Lung (tissue), 12 donors: ENCODE results near the gene ARIH1. TPM values are rescaled to one million over a fixed set of nuclear protein-coding genes. Genes with fewer than 3 reads are reported as not detected.

Source experiments
- ATAC-seq: fragments of 200-7000 bp; cut with Tn5 transposase; one replicate; pipeline ENCODE4 v1.9.1; 2020; ENCODE audit warnings: moderate number of reproducible peaks; ENCODE audit not compliant: insufficient read depth, low FRiP score
- DNase-seq, 3 donors: peaks; one replicate each; pipeline ENCODE4 v3.0.0-alpha.2; 2013 to 2017
- H3K27ac ChIP-seq, 2 donors: one replicate each; pipeline ENCODE4 v1.5.1; 2013; ENCODE audit warnings: mild to moderate bottlenecking in 2 of 2, moderate library complexity in 2 of 2, control low read depth in 1 of 2, inconsistent platforms in 1 of 2, low read depth in 1 of 2, low read length in 1 of 2
- H3K27me3 ChIP-seq, 3 donors: one replicate each; pipeline ENCODE4 v1.5.1; 2013; ENCODE audit warnings: low read length in 2 of 3; ENCODE audit not compliant: control insufficient read depth in 3 of 3, insufficient read depth in 3 of 3
- H3K36me3 ChIP-seq, 4 donors: one replicate each; pipeline ENCODE4 v1.5.1; 2013; ENCODE audit warnings: low read length in 4 of 4, mild to moderate bottlenecking in 1 of 4, moderate library complexity in 1 of 4; ENCODE audit not compliant: control insufficient read depth in 4 of 4, insufficient read depth in 4 of 4
- H3K4me1 ChIP-seq, 5 donors: one replicate each; pipeline ENCODE4 v1.5.1; 2013; ENCODE audit warnings: low read length in 5 of 5, mild to moderate bottlenecking in 2 of 5, moderate library complexity in 1 of 5; ENCODE audit not compliant: control insufficient read depth in 5 of 5, insufficient read depth in 5 of 5
- H3K4me3 ChIP-seq: one replicate; pipeline ENCODE4 v1.5.1; 2013; ENCODE audit warnings: mild to moderate bottlenecking, control low read depth, moderate library complexity
- H3K9ac ChIP-seq, 2 donors: one replicate each; pipeline ENCODE4 v1.5.1; 2013; ENCODE audit warnings: low read length in 2 of 2, control low read depth in 1 of 2; ENCODE audit not compliant: insufficient read depth in 1 of 2
- H3K9me3 ChIP-seq, 4 donors: one replicate each; pipeline ENCODE4 v1.5.1; 2013; ENCODE audit warnings: low read length in 3 of 4, mild to moderate bottlenecking in 1 of 4, moderate library complexity in 1 of 4; ENCODE audit not compliant: control insufficient read depth in 4 of 4, insufficient read depth in 3 of 4
- CTCF ChIP-seq: IDR thresholded peaks from 2 replicates; pipeline ENCODE4 v1.5.1; 2012; ENCODE audit warnings: mild to moderate bottlenecking; ENCODE audit errors: control extremely low read depth, extremely low read depth
- WGBS, 2 donors: extraction: QIAGEN DNeasy Blood & Tissue Kit; methylation state at CpG; one replicate each; pipeline ENCODE4 v1.1.7; 2013; 5-methylcytosine and 5-hydroxymethylcytosine counted together
- polyA plus RNA-seq, 2 donors: library from polyadenylated mRNA; stranded (reverse); fragments of 200-250 nt; gene quantifications; one replicate each; pipeline ENCODE4 v1.2.1, GENCODE V29; 2013
- total RNA-seq, 2 donors: library from RNA; depleted of rRNA in 1 of 2; stranded (reverse); fragments of >200 nt in 1 of 2; gene quantifications; one replicate each; pipeline ENCODE4 v1.2.1, GENCODE V29; 2014 to 2021
- donor health status: control.
- donor health status: control.
- donor health status: Bipolar disorder and iron deficiency.
- donor health status: healthy.
- donor health status: DM: yes; HTN: yes; CAD: no.

ARIH1 gene
- total and polyA plus RNA-seq, 4 donors, result 18.8 to 131 (median 66.0) TPM

- Histone ChIP-seq H3K9me3 (no peaks in the 10 kb centered on the region), H3K27me3 (no peaks in the 10 kb centered on the region), H3K27ac (no peak overlapping the region), H3K4me1 (no peaks in the 10 kb centered on the region), H3K4me3 (no peak overlapping the region), H3K36me3 (no peaks in the 10 kb centered on the region), H3K9ac (no peak overlapping the region)
- 69 to 89% methylated on average over 1 of the region's 1 CpG for WGBS, 2 donors
- TF ChIP-seq CTCF, result no peak
- DNase-seq, result peak; percentile 16 to 37 (median 36)
- no peak for ATAC-seq
Observed at GRCh38 chr15:72445426-72445825, 28.7 kb upstream of the ARIH1 start.

DNA sequence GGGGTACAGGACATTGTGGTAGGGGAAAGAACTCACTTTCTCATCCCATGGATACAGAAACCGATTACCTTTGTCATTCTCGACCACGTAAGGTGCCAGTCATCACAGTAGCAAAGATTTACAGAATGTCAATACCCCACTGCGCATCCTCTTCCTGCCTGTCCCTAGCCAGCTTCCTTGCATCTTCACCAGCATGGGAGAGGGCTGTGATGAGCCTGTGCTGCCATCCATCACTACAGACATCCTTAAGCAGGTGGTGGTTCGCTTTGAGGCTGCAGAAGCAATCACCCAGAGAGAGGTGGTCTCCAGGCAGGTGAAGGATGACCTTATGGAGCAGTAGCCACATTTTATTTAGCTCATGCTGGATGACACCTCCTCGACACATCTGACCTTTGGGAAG, 23.3 kb upstream of the ARIH1 start:
- ATAC-seq, result no peak

GRCh38 chr15:72451224-72451623, 22.9 kb upstream of the ARIH1 start:
- no peak overlapping the region for H3K4me3 ChIP-seq
- H3K4me1 ChIP-seq, result no peaks in the 10 kb centered on the region
- no peak overlapping the region for H3K27ac ChIP-seq
- H3K9ac ChIP-seq, result no peak overlapping the region
- TF ChIP-seq CTCF, result no peak
- ATAC-seq (no peak), DNase-seq (no peak)
- no peaks in the 10 kb centered on the region for H3K27me3 ChIP-seq
- no peaks in the 10 kb centered on the region for H3K9me3 ChIP-seq
- 80 to 95% methylated on average over 9 of the region's 9 CpGs for WGBS, 2 donors
- H3K36me3 ChIP-seq, result no peaks in the 10 kb centered on the region

More for the DNA sequence above, 23.3 kb upstream of the ARIH1 start:
- Histone ChIP-seq H3K9me3 (no peaks in the 10 kb centered on the region), H3K4me3 (no peak overlapping the region), H3K36me3 (no peaks in the 10 kb centered on the region), H3K9ac (no peak overlapping the region), H3K27me3 (no peaks in the 10 kb centered on the region), H3K27ac (no peak overlapping the region), H3K4me1 (no peaks in the 10 kb centered on the region)
- 83 to 90% methylated on average over 6 of the region's 6 CpGs for WGBS, 2 donors
- no peak for DNase-seq
- no peak for TF ChIP-seq CTCF

DNA sequence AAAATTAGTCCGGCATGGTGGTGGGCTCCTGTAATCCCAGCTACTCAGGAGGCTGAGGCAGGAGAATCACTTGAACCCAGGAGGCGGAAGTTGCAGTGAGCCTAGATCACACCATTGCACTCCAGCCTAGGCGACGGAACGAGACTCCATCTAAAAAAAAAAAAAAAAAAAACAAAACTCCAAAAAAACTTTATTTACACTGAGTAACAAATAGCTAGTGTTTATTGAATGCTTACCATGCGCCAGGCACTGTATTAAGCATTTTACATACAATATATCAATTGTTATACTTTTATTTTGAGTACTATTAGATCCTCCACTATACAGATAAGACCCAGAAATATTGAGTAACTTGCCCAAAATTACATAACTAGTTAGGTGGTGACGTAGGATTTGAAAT, 17.4 kb upstream of the ARIH1 start:
- no peak overlapping the region for H3K4me3 ChIP-seq
- WGBS, 2 donors, result 86 to 92% methylated on average over 7 of the region's 7 CpGs
- no peak for TF ChIP-seq CTCF
- no peak overlapping the region for H3K27ac ChIP-seq
- no peaks in the 10 kb centered on the region for H3K36me3 ChIP-seq
- ATAC-seq, result no peak
- H3K4me1 ChIP-seq, result no peaks in the 10 kb centered on the region
- H3K9me3 ChIP-seq, result no peaks in the 10 kb centered on the region
- no peaks in the 10 kb centered on the region for H3K27me3 ChIP-seq
- no peak for DNase-seq
- no peak overlapping the region for H3K9ac ChIP-seq
